ENCODE results near the gene DVL1. TPM values are rescaled to one million over a fixed set of nuclear protein-coding genes. Genes with fewer than 3 reads are reported as not detected.
A peak's percentile ranks its signal among the peaks of the same experiment; 100 is the strongest.

DVL1 gene
- total and polyA plus RNA-seq, 9 of the 15 experiments (the other 6 are each of a cell fraction or from before 2014, with no cell fraction given), result 0.62 to 135 (median 24.3) TPM

GRCh38 chr1:1324084-1324523 lies 25.1 kb downstream of the DVL1 start (continued):
- TF ChIP-seq ZNF740 (CRISPR knock-in tag; IDR thresholded peaks at IDR 0.05), result 0 out of 2 replicates have a peak, but pooled peaks have one; percentile 27
- no peak for TF ChIP-seq ZNF740 (tag; IDR thresholded peaks at IDR 0.05)
- TF ChIP-seq PBX2 (CRISPR knock-in tag; IDR thresholded peaks at IDR 0.05; ENCODE audit: low read depth), result no peak
- no peak for TF ChIP-seq PBX2 (tag; conservative IDR thresholded peaks at IDR 0.05; ENCODE audit: low read depth)
- TF ChIP-seq ZNF511 (CRISPR knock-in tag; IDR thresholded peaks at IDR 0.05), result peak; percentile 42
- no peak for TF ChIP-seq FOS (IDR thresholded peaks at IDR 0.05; ENCODE audit: extremely low read depth, insufficient read length)
- TF ChIP-seq ZBTB11 (CRISPR knock-in tag; IDR thresholded peaks at IDR 0.05), result no peak
- no peak for TF ChIP-seq HSF4 (CRISPR knock-in tag; IDR thresholded peaks at IDR 0.05; ENCODE audit: borderline replicate concordance)
- TF ChIP-seq KLF6 (CRISPR knock-in tag; IDR thresholded peaks at IDR 0.05; ENCODE audit: borderline replicate concordance), result no peak
- no peak for TF ChIP-seq BRD9 (IDR thresholded peaks at IDR 0.05; ENCODE audit: low read depth, partially characterized antibody)
- no peak for TF ChIP-seq BHLHE40 (IDR thresholded peaks at IDR 0.05; ENCODE audit: low read length)
- TF ChIP-seq SIRT6 (IDR thresholded peaks at IDR 0.05; ENCODE audit: low read depth, low read length), result no peak
- TF ChIP-seq STAT6 (CRISPR knock-in tag; IDR thresholded peaks at IDR 0.05), result peak; percentile 42; the same call in 1 of the 2 replicates
- no peak for TF ChIP-seq BCOR (IDR thresholded peaks at IDR 0.05)
- TF ChIP-seq SIN3B (IDR thresholded peaks at IDR 0.05; ENCODE audit: low read depth), result peak; percentile 90
- no peak for TF ChIP-seq KAT7 (CRISPR knock-in tag; IDR thresholded peaks at IDR 0.05; ENCODE audit: borderline replicate concordance)
- TF ChIP-seq CCAR2 (IDR thresholded peaks at IDR 0.05; ENCODE audit: low read depth, low read length), result no peak
- peak; percentile 16; the same call in 1 of the 2 replicates for TF ChIP-seq ZBTB17 (CRISPR knock-in tag; IDR thresholded peaks at IDR 0.05)
